NCI-H2081 (cell line): ENCODE measurements around the gene GAS6.
"Not testable (repeated sequence)": the region's sequence is repeated elsewhere in the genome, so short reads cannot be mapped to it uniquely, and the experiment has no call there.

Source experiments
- DNase-seq, 2 experiments: peaks; one replicate each; lab custom pipeline; 2025; lab: John Stamatoyannopoulos, UW

Gene GAS6

GRCh38 chr13:113863524-113864272 is at the start of gene GAS6:
TSS of gene GAS6 (minus strand) at chr13:113864076. CDS start at chr13:113863920, 156 bp downstream.
- peak; percentile 15 to 23 for DNase-seq

- not testable (repeated sequence) for DNase-seq
These were observed 49.5 kb upstream of the GAS6 start for GRCh38 chr13:113913408-113913807.

GRCh38 chr13:113912596-113912995 is 48.7 kb upstream of the GAS6 start:
- no peak for DNase-seq

GRCh38 chr13:113907635-113908617 is 44.0 kb upstream of the GAS6 start:
- DNase-seq: peak; percentile 10 to 67

GRCh38 chr13:113906571-113906970 is 42.7 kb upstream of the GAS6 start:
- DNase-seq: peak; percentile 2 to 53

- no peak for DNase-seq
These were observed 42.1 kb upstream of the GAS6 start for GRCh38 chr13:113905942-113906341.

- no peak for DNase-seq
These were observed 41.1 kb upstream of the GAS6 start for GRCh38 chr13:113905018-113905417.

GRCh38 chr13:113904411-113904810 is 40.5 kb upstream of the GAS6 start:
- DNase-seq: no peak

- no peak for DNase-seq
These were observed 40.0 kb upstream of the GAS6 start for GRCh38 chr13:113903912-113904311.

GRCh38 chr13:113902986-113903775 is 39.3 kb upstream of the GAS6 start:
- DNase-seq: no peak

- no peak for DNase-seq
These were observed 38.6 kb upstream of the GAS6 start for GRCh38 chr13:113902481-113902880.

GRCh38 chr13:113901642-113902041 is 37.8 kb upstream of the GAS6 start:
- no peak for DNase-seq

GRCh38 chr13:113901231-113901630 is 37.4 kb upstream of the GAS6 start:
- no peak for DNase-seq

- no peak for DNase-seq
These were observed 36.8 kb upstream of the GAS6 start for GRCh38 chr13:113900646-113901045.

- DNase-seq: no peak
These were observed 34.5 kb upstream of the GAS6 start for GRCh38 chr13:113898391-113898790.

- no peak for DNase-seq
These were observed 34.1 kb upstream of the GAS6 start for GRCh38 chr13:113897966-113898365.

- DNase-seq: no peak
These were observed 33.3 kb upstream of the GAS6 start for GRCh38 chr13:113897161-113897560.

GRCh38 chr13:113895436-113895835 is 31.6 kb upstream of the GAS6 start:
- no peak for DNase-seq

- no peak for DNase-seq
These were observed 27.1 kb upstream of the GAS6 start for GRCh38 chr13:113890774-113891480.

GRCh38 chr13:113889467-113889866 is 25.6 kb upstream of the GAS6 start:
- no peak for DNase-seq

GRCh38 chr13:113888701-113889330 is 24.9 kb upstream of the GAS6 start:
- no peak for DNase-seq
